GM12892 (cell line): Measurements from ENCODE around the gene CRY2.

Experiments
- POLR2AphosphoS5 ChIP-seq: IDR thresholded peaks from 2 replicates; pipeline ENCODE4 v1.6.1; 2011; ENCODE audit warnings: low read depth, low read length, control low read depth
- TAF1 ChIP-seq: IDR thresholded peaks from 2 replicates; pipeline ENCODE4 v1.6.1; 2011; ENCODE audit warnings: low read depth, mild to moderate bottlenecking, control low read depth, low read length, borderline replicate concordance

- no peak for TF ChIP-seq POLR2AphosphoS5
- TF ChIP-seq TAF1 = no peak
Observed at GRCh38 chr11:45924927-45925326, 77.7 kb downstream of the CRY2 start.
